Glomerular visceral epithelial cell (primary cell): Measurements from ENCODE around the gene UGT1A1.

ENCODE experiments used
- DNase-seq: peaks from one replicate; pipeline ENCODE4 v3.0.0-alpha.2; 2016; ENCODE audit errors: extremely low spot score

UGT1A1 gene

GRCh38 chr2:233796254-233796653 is 36.2 kb downstream of the UGT1A1 start:
- DNase-seq, result no peak

DNA sequence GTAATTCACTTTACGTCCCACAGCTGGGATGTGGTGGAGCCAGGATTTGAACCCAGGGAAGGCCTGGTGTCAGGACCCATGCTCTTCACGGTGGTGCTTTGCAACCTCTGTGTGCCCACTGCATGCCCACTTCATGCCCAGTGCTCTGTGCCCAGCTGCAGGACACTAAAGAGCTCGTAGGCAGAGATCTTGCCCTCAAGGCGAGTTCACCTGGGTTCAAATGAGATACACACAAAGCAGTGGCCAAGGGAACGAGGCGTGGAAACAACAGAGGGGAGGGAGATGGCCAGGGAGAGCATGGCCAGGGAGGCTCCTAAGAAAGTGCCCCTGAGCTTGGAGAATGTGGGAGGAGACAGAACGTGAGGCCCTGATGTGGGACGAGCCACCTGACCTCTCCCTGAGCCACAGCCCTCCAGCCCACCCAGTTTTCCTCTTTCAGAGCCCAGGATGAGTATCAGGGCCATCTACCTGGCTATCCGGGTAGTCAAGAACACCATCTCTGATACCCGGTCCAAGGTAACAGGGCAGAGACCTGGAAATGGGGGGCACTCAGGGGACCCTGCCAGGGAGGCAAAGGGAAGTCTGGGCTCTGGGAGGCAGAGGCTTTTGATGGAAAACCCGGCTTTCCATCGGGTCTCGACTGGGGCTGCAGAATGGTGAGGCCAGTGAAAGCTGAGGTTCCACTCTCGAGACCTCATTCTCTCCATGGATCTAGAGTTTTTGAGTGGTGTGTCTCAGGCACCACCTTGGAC is 38.4 kb downstream of the UGT1A1 start:
- DNase-seq, result no peak

DNA sequence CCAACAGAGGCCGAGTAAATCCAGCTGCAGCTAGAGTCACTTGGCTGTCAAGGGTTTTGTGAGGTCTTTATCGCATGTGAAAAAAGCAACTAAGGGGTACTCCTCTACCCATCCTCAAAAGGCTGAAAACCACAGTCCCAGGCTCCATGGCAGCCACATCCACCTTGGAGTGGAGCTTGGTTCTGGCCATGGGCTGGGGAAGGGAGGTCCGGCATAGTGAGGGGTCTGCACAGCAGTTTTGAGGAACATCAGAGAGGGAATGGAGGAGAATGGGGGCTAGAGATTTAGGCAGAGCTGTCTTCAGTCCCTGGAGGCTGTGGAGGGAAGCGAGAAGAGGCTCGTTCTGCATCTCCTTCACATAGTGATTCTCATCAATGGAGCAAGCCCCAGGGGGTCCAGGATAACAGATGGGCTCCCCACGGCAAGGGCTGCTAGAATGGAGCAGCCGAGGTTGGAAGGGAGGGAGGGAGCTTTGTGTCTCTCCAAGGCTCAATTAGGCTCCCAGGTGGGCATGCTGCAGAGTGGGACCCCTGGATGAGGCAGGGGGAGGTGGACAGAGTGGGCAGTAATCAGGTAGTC is 39.1 kb downstream of the UGT1A1 start:
- DNase-seq, result no peak

- no peak for DNase-seq
Measured at GRCh38 chr2:233799716-233800115, 39.6 kb downstream of the UGT1A1 start.

DNA sequence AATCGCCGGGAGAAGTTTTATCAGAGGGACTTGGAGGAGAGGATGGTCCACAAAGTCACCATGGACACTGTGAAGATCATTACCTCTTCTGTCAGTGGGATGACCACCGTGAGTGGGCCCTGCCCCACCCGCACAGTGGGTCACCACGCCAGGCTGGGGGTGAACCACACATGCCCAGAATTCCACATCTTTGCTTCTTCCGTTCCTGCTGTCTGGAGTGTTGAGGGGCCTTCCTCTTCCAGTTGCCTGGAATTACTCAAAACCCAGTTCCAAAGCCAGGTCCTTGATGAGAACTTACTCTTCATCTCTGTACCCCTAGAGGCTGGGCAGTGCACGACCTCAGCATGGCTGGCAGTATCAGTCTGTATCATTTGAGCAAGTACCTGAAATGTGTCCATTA is 40.1 kb downstream of the UGT1A1 start:
- DNase-seq, result no peak

DNA sequence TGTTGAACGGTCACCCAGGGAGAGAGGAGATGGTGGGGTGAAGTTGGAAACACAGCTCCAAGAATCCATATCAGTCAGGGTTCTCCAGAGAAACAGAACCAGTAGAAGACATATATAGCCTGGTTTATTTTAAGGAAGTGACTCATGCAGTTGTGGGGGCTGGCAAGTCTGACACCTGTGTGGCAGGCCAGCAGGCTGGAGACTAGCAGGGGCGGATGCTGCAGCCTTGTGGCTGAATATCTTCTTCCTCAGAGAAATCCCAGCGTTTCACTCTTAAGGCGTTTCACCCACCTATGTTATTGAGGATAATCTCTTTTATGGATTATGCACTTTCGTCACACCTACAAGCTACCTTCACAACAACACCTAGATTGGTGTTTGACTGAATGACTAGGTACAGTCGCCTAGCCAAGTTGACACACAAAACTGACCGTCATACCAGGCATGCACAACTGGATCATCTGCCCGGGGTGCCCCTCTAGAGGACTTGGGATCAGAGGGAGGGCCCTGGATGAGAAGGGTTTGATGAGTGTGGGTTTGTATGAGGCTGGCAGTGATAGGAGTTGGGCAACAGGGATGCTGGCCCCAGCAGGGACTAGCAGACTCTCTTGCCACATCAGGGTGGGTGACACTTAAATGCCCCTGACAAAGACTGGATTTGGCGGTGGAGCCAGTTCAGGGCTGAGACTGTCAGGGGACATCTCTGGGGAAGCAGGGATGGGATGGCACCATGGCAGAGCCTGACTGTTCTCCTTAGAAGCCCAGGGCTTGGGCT is 41.5 kb downstream of the UGT1A1 start:
- DNase-seq, result peak; percentile 69

DNA sequence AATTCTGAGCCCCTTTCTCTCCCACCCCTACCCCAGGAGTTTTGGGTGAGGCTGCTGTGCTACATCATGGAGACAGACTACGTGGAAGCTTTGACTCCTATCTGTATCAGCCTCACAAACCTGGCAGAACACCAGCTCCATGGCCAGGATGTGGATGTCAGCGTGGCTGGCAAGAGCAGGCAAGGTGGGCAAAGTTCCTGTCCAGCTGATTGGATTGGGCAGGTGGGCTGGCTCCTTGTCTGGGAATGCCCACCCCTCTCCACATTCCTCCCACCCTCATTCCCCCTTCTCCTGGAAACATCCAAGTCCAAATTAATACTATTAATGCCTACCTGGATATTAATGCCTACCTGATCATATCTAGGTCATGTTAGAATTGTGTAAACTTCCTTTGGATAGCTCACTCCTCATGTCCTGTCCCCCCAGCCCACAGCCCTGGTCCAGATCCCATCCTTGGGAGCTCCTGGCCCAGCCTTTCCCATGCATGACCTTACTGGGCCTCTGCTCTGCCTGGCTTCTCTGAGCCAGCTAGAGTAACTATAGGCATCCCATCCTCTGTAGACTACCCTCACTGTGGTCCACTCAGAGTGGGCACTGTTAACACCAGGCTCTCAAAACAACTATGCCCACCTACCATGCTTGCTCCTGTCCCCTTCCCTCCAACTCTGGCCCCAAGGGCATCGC is 42.2 kb downstream of the UGT1A1 start:
- DNase-seq, result no peak

- no peak for DNase-seq
Measured at GRCh38 chr2:233803292-233803911, 43.3 kb downstream of the UGT1A1 start.

GRCh38 chr2:233803994-233804393 is 43.9 kb downstream of the UGT1A1 start:
- no peak for DNase-seq

DNA sequence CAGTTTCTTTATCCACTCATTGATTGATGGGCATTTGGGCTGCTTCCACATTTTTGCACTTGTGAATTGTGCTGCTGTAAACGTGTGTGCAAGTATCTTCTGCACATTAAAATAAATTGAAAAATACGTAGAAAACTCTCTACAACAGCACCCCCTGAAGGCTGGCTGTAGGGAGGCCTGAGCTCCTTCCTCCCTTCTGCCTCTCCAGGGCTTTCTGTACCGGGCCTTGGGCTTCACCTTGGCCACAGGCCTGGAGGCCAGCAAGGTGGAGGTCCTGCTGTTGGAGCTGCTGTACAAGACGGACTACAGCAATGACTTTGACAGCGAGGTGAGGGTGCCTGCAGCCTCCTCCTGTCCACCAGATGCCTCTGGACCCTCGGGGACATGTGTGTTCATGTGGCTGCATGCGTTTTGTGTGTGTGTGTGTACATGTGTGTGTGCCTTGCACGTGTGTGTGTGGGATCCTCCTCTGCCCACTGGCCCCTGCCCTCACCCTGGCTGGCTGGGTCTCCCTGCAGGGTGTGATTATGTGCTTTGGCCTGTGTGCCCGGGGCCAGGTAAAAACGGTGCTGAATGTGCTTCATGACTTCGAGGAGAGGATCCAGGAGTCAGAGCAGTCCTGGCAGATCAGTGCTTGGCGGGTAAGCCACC is 47.3 kb downstream of the UGT1A1 start:
- no peak for DNase-seq

DNA sequence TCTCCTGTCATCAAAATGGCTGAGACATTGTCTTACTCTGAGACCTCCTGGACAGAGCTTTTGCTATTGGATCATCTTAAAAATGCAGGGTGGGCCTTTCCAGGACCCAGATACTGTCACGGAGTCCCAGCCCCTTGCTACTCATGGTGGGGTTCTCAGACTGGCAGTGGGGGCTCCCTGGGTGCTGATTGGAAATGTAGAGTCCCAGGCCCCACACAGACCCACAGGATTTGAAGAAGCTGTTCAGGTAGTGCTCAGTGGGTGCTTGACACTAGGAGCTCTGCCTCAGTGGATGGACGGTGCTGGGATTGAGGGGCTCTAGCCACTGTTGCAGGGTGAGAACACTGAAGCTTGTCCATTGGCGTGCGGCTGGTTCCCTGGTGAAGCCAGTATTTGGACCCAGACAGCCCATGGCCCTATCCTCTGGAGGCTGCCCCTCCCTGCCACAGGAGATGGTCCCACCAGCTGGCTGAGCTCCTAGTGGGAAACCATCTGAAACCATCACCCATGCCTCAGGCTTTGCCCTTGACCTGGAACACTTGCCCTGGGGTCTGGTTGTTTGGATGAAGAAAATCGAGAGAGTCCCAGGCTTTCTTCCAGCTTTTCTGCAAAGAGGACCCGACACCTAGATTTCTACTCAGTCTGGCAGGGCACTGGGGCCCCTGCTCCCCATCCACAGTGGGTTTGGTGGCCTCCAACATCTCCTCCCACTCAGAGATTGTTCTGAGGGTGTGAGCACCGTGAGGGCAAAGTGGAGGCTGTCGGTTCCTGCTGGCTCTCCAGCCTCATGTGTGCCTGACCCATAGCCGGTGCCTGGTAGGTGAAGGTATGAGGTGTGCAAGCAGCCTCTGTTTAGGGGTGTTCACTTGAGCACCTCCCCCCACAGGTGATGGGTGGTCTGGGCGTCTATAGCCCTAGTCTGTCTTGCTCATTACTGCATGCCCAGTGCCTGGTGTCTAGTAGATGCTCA is 48.2 kb downstream of the UGT1A1 start:
- no peak for DNase-seq

GRCh38 chr2:233810385-233810784 is 50.3 kb downstream of the UGT1A1 start:
- no peak for DNase-seq

DNA sequence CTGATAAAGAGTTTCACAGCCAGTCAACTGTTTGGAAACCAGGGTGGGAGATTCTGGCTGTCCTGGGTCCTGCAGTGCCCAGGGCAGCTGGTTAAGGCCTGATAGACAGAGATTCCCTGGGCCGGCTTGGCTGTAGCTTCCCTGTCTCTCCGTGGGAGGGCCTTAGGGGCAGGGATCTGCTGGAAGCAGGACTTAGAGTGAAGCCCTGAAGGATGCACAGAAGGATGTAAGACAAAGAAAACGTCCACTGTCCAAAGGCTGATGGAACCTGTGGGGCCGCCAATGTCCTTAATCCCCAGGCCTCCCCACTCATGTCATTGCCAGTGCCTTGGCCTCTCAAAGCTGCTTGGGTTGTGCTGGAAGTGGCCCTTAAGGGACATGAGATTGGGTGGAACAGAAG is 51.0 kb downstream of the UGT1A1 start:
- DNase-seq, result no peak

GRCh38 chr2:233811732-233812131 is 51.7 kb downstream of the UGT1A1 start:
- no peak for DNase-seq

DNA sequence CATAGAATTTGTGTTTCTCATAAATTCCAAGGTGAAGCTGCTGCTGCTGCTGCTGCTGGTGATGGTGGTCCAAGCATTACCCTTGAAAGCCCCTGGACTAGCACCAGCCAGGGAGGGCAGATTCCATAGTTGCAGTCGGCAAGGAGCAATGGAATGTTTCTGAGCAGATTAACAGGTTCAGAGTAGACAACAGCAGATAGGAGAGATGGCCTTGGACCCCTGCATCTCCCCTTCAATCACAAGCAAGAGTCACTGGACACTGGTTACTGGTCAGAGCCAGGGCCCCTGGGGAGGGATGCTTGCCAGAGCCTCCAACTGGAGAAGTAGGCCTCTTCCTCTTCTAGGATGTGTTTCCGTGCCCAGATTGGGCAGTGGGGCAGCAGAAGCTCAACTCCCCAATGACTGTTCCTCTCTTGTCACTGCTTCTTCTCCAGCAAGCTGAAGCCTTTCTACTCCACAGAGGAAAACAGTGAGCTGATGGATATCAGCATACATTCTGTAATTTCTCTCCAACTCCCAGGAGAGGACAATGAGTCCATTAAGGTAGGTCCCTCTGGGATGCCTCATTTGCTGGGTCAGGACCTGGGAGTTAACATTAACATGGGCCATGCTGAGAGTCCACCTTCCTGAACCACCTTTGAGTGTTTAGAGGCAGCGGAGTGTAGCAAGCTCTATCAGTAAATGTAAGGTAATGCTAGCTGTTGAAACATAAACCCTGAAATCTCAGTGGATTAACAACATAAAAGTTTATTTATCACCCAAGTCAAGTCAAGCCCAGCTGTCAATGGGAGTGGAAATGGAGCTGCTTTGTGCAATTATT is 53.4 kb downstream of the UGT1A1 start:
- no peak for DNase-seq

DNA sequence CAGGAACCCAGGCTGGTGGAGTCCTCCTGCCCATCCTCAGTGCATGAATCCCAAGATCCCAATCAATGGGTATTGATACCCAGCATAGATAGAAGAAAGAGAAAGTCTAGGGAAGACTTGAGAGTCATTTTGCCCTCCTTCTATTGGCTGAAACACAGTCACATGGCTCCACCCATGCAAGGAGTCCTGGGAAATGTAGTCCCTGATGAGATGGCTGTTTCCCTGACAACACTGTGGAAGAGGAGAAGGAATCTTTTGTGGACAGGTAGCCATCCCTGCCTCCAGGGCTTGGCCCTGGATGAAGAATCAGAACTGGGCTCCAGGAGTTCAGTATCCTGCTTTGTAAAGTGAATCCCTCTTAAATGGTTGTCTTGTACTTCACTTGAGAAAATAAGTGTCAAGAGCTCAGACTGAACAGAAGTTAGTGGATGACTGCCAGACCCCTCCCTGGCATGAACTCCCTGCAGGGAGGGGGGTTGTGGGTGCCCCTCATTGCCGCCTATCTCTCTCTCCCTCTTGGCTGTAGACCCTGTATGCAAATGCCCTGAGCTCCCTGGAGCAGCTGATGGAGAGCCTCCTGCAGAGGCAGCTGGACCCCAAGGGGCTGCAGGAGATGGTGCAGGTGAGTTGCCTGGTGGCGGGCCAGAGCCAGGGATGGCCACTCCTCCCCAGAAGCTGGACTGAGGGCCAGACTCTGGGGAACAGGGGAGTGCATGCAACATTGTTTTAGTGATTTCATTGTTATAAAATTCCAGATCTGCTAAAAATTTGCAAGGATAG is 54.2 kb downstream of the UGT1A1 start:
- DNase-seq, result no peak

GRCh38 chr2:233815861-233816260 is 55.8 kb downstream of the UGT1A1 start:
- DNase-seq, result no peak

- no peak for DNase-seq
Measured at GRCh38 chr2:233816334-233816733, 56.3 kb downstream of the UGT1A1 start.

DNA sequence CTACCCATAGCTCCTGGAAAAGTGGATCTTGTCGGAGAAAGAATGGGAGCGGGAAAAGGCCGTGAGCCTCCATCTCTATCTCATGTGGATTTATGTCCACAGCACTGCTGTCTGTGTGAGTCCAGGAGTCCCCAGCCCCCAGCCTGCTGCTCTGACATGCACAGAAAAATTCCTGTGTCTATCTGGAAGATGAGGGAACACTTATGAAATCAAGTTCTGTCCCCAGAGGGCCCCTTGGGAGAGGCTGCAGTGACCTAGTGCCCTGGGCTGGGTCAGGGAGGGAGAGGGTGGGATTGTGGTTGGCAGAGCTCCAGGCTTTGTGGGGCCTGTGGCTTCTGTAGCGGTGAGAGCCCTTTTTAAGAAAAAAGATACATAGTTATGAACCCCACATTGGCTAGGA is 56.7 kb downstream of the UGT1A1 start:
- no peak for DNase-seq
